ENCODE measurements around the gene KBTBD6. TPM values are rescaled to one million over a fixed set of nuclear protein-coding genes. Genes with fewer than 3 reads are reported as not detected.
"Not testable (repeated sequence)": the region's sequence is repeated elsewhere in the genome, so short reads cannot be mapped to it uniquely, and the experiment has no call there.

KBTBD6 gene
- polyA plus RNA-seq, 1 experiment: 5.1 TPM

DNA sequence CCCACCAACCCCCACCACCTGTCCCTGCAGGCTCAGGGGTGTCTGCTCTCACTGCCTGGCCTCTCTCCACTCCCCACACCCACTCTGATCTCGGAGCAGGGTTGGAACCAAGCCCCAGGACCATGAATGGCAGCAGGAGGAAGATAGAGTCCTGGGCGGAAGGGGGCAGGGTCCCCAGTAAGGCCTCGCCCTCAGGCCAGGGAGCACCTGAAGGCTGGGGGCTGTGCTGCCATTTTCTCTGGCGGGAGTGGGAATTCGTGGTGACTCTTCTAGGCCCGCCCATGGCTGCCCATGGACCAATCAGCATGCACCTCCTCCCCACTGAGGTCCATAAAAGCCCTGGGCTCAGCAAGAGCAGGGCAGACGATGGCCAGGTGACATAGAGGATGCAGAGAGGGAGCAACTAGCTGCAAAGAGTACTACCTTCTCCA lies 25.0 kb downstream of the KBTBD6 start:
- Histone ChIP-seq H3K4me3 (ENCODE audit: low read depth, low read length) (no peak overlapping the region), H3K36me3 (ENCODE audit: control insufficient read depth, insufficient read depth, low read length) (no peaks in the 10 kb centered on the region), H3K27me3 (ENCODE audit: control insufficient read depth, insufficient read depth, low read length) (no peaks in the 10 kb centered on the region)
- DNase-seq (ENCODE audit: low read depth): no peak
- ChIA-PET POLR2A (no interaction called here), CTCF (no interaction called here)
- TF ChIP-seq, protein P1, sequence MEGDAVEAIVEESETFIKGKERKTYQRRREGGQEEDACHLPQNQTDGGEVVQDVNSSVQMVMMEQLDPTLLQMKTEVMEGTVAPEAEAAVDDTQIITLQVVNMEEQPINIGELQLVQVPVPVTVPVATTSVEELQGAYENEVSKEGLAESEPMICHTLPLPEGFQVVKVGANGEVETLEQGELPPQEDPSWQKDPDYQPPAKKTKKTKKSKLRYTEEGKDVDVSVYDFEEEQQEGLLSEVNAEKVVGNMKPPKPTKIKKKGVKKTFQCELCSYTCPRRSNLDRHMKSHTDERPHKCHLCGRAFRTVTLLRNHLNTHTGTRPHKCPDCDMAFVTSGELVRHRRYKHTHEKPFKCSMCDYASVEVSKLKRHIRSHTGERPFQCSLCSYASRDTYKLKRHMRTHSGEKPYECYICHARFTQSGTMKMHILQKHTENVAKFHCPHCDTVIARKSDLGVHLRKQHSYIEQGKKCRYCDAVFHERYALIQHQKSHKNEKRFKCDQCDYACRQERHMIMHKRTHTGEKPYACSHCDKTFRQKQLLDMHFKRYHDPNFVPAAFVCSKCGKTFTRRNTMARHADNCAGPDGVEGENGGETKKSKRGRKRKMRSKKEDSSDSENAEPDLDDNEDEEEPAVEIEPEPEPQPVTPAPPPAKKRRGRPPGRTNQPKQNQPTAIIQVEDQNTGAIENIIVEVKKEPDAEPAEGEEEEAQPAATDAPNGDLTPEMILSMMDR (IDR thresholded peaks at IDR 0.05; ENCODE audit: insufficient read depth, low read depth, low read length): no peak

GRCh38 chr13:41107104-41107571 lies 25.5 kb downstream of the KBTBD6 start:
- CTCF ChIA-PET: no interaction called here
- no peak overlapping the region for H3K4me3 ChIP-seq (ENCODE audit: low read depth, low read length)
- no peaks in the 10 kb centered on the region for H3K36me3 ChIP-seq (ENCODE audit: control insufficient read depth, insufficient read depth, low read length)
- DNase-seq (ENCODE audit: low read depth): no peak
- POLR2A ChIA-PET: no interaction called here
- H3K27me3 ChIP-seq (ENCODE audit: control insufficient read depth, insufficient read depth, low read length): no peaks in the 10 kb centered on the region
- TF ChIP-seq, protein P1 (IDR thresholded peaks at IDR 0.05; ENCODE audit: insufficient read depth, low read depth, low read length): no peak

- POLR2A ChIA-PET: no interaction called here
These were observed 32.6 kb downstream of the KBTBD6 start for GRCh38 chr13:41099986-41100385.

GRCh38 chr13:41098761-41099160 lies 33.8 kb downstream of the KBTBD6 start:
- no peaks in the 10 kb centered on the region for H3K36me3 ChIP-seq (ENCODE audit: control insufficient read depth, insufficient read depth, low read length)
- H3K27me3 ChIP-seq (ENCODE audit: control insufficient read depth, insufficient read depth, low read length): no peaks in the 10 kb centered on the region; the same call in 1 of the 2 replicates
- ChIA-PET POLR2A (no interaction called here), CTCF (interaction anchor here (0.6 to 1.0 kb wide), 2 partner anchors 14 to 16 kb away, joined by 3 to 4 read pairs; no protein-coding TSS in a partner anchor)
- H3K4me3 ChIP-seq (ENCODE audit: low read depth, low read length): no peak overlapping the region
- no peak for DNase-seq (ENCODE audit: low read depth)
- TF ChIP-seq, protein P1 (IDR thresholded peaks at IDR 0.05; ENCODE audit: insufficient read depth, low read depth, low read length): no peak

More at GRCh38 chr13:41099986-41100385, 32.6 kb downstream of the KBTBD6 start:
- TF ChIP-seq, protein P1 (IDR thresholded peaks at IDR 0.05; ENCODE audit: insufficient read depth, low read depth, low read length): no peak
- H3K27me3 ChIP-seq (ENCODE audit: control insufficient read depth, insufficient read depth, low read length): no peaks in the 10 kb centered on the region; the same call in 1 of the 2 replicates
- no peak for DNase-seq (ENCODE audit: low read depth)
- no peak overlapping the region for H3K4me3 ChIP-seq (ENCODE audit: low read depth, low read length)
- H3K36me3 ChIP-seq (ENCODE audit: control insufficient read depth, insufficient read depth, low read length): no peaks in the 10 kb centered on the region
- CTCF ChIA-PET: interaction anchor here (1.2 kb wide), 1 partner anchor 19 kb away, joined by 3 read pairs; no protein-coding TSS in a partner anchor

- DNase-seq (ENCODE audit: low read depth); H3K36me3 ChIP-seq (ENCODE audit: control insufficient read depth, insufficient read depth, low read length); H3K4me3 ChIP-seq (ENCODE audit: low read depth, low read length); H3K27me3 ChIP-seq (ENCODE audit: control insufficient read depth, insufficient read depth, low read length); POLR2A ChIA-PET: not testable (repeated sequence)
- CTCF ChIA-PET: interaction anchor here (1.6 kb wide), 1 partner anchor 16 kb away, joined by 3 read pairs; no protein-coding TSS in a partner anchor
These were observed 36.9 kb downstream of the KBTBD6 start for GRCh38 chr13:41095681-41096080.
